ENCODE data around the gene ZBTB7C.

Gene ZBTB7C

DNA sequence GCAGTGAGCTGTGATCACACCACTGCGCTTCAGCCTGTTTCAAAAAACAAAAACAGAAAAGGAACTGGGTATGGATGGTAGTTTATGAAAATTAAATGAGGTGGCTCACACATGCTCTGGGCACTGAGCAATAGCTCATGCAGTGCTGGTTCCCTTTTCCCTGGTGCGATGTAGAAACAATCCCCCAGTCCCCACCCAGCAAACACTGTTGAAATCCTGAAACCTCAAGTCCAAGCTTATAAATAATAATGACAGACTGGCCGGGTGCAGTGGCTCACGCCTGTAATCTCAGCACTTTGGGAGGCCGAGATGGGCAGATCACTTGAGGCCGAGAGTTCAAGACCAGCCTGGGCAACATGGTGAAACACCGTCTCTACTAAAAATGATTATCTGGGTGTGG, 423.3 kb downstream of the ZBTB7C start:
- no peak for DNase-seq (ENCODE audit: extremely low read depth in 1 of 2, low read depth in 1 of 2)

DNA sequence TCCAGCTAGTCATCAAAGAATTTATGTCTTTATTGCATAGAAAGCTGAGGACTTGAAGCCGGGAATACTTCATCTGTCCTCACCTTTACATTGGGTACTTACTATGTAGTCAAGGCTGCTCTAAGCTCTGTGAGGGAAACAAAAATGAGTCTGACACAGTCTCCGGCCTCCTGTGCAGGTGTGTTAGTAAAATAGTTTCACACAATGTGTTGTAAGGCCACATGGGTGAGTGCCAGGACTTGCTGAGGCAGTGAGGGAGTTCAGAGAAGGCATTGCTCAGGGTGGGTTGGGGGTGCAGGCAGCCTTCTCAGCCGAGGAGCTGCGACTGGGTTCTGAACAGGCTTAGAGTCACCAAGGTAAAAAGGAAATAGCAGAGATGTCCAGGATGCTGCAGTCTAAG, 424.2 kb downstream of the ZBTB7C start:
- DNase-seq (ENCODE audit: extremely low read depth in 1 of 2, low read depth in 1 of 2), result no peak

DNA sequence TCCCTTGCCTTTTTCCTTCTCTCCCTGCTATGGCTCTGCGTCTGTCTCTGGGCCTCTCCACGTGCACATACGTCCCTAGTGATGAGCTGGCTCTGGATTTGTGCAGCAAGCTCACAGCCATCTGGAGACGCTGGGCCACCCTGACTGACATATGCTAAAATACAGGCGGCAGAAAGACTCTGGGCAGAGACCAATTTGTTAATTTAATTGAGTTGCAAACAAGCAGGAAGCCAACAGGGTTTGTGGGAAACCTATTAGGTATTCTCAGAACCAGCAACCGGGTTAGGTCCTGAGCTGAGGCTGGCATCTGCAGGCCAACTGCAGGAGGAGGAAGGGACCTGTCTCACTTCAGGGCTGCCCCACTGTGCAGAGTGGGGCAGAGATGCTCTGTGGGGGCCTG, 425.2 kb downstream of the ZBTB7C start:
- DNase-seq (ENCODE audit: extremely low read depth in 1 of 2, low read depth in 1 of 2), result no peak

DNA sequence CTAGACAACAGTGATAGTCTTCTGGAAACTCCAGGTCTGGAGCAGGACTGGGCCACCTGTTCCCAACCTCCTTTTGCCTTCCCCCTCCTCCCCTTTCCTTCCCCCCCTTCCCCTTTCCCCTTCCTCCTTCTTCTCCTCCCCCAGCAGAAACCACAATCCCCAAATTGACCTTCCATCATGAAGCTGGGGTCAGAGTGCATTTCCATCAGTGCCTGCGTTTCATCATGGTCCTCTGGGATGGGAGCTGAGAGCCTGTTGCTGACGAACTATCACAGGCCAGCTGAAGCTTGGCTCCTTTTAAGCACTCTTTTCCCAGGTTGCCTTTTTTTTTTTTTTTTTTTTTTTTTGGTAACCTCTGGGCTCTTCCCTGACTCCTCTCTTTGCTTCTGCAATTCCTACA, 426.1 kb downstream of the ZBTB7C start:
- DNase-seq (ENCODE audit: extremely low read depth in 1 of 2, low read depth in 1 of 2), result no peak

DNA sequence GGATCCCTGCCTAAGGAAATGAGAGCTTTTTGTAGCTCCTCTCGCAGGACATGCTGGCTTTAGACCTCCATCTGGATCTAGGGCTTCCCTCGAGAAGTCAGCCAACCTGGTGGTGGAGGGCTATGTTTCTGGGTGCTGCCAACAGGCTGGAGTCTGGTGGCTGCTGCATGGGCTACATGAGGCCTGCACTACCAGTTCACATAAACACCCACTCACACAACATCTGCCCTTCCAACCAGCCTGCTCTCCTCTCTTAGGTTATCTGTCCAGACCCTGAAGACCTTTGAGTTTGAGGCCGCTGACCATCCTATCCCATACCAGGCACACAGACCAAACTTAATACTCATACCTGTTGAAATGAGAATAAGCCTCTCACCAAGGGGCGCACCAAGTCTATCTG, 427.4 kb downstream of the ZBTB7C start:
- DNase-seq (ENCODE audit: extremely low read depth in 1 of 2, low read depth in 1 of 2), result no peak

DNA sequence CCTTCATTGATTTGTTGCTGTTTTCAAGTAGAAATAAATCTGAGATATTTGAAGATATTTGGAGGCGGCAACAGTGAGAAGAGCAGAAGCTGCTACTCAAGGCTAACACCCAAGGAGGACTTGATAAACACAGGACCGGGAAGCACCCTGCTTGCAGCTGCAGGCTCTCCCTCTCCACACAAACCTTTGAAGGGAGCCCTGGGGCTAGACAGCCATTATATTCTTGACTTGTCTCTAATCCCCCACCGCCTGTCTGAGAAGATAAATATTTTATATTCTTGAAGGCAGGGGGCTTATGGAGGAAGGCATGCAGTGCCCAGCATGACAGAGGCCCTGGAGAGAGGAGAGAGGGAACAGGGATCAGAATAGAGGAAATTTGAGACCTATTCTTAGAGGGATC, 427.9 kb downstream of the ZBTB7C start:
- no peak for DNase-seq (ENCODE audit: extremely low read depth in 1 of 2, low read depth in 1 of 2)

DNA sequence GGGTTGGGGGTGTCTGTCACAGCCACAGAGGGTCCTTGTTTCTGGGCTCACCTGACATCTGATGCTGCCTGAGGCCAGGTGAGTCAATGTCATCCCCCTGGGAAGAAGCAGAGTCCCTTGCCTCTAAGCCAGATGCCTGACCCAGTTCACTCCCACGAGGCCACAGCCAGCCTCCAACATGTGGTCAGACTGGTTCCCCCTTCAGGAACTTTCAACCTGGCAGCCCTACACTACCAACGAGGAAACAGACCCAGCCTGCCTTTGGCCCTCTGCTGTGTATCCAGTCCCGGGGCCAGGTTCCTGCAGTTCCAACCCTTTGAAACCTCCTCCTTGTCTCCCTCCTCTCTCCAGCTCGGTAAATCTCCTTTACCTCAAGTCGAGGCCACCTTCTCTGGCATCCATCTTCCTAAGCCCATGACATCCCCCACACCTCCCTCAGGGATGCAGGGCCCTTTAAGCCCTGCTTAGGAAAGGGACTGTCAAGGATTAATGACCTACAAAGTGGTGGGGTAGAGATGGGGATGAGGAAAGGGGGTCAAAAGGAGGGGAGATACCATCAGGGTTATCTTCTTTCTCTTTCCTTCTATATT, 429.5 kb downstream of the ZBTB7C start:
- no peak for DNase-seq (ENCODE audit: extremely low read depth in 1 of 2, low read depth in 1 of 2)

DNA sequence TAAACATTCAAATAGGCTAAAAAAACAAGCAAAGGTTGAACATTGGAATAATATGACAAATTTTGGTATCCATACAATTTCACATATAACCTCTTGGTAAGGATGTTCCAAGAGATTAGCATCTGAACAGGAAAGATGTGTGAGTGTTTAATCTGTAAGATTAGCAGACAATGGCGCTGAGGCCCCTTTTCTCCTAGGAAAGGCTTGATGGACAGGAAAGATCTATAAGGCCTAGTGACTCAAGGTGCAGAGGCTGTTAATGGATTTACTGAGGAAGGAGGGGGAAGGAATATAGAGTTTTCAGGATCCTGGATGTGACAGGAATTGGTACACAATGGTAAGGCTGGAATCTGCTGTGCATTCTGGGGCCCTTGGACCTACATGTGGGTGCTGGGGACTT, 430.6 kb downstream of the ZBTB7C start:
- no peak for DNase-seq (ENCODE audit: extremely low read depth in 1 of 2, low read depth in 1 of 2)

DNA sequence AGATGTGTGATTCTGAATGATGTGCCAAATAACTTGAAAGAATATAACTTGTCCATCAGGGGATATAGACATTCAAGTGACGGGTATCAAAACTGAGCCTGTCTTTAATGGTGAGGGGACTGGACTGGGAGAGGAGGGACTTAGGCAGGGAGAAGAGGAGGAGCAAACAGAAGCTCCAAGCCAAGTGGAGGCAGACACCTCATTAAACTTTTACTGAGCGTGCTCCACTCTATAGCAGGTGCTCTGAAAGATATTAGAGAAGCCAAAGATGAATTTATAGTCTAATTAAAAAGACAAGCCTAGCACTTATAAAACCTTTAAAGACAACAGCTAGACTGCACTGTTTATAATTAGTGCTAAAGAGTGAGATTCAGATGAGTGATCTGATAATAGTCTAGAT, 431.0 kb downstream of the ZBTB7C start:
- no peak for DNase-seq (ENCODE audit: extremely low read depth in 1 of 2, low read depth in 1 of 2)

All from stimulated activated CD8-positive, alpha-beta memory T cell treated with anti-CD3 and anti-CD28 coated beads, Interleukin-7, amount 100 ng/mL, for 48 hours (primary cell).